Testis (tissue), 2 donors: ENCODE results near the gene CMPK2.

Experiments
- POLR2A ChIP-seq: fragments of 450-650 bp; IDR thresholded peaks from one replicate; pipeline ENCODE4 v1.6.1; 2017; ENCODE audit warnings: antibody characterized with exemption, mild to moderate bottlenecking, moderate library complexity
- TF ChIP-seq, protein P1 (sequence below), 3 experiments: fragments of 450-650 bp in 2 of 3; fragments of 200-600 bp in 1 of 3; sonication (generic) in 1 of 3; IDR thresholded peaks; one replicate each; pipeline ENCODE4 v1.5.1; 2016 to 2019; ENCODE audit warnings: antibody characterized with exemption in 3 of 3, mild to moderate bottlenecking in 2 of 3, moderate library complexity in 1 of 3

DNA sequence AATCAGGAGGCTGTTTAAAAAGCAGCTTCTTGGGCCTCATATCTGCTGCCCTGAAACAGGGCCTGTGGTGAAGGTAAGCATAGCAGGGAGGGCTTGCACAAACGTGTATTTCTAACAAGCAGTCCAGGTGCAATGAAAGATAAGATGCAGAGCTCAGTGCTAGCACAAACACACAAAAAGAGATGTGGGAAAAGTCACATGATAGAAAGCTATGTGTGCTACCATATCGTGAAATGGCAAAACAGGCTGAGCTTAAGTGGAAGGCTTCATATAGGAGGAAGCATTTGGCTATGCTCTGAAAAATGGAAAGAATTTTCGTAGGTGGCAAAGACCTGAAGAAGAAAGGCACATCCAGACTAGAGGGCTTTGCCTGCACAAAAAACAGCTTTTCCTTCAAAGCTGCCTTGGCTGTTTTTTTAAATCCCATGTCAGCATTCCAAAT lies 22.1 kb upstream of the CMPK2 start:
- TF ChIP-seq, protein P1, sequence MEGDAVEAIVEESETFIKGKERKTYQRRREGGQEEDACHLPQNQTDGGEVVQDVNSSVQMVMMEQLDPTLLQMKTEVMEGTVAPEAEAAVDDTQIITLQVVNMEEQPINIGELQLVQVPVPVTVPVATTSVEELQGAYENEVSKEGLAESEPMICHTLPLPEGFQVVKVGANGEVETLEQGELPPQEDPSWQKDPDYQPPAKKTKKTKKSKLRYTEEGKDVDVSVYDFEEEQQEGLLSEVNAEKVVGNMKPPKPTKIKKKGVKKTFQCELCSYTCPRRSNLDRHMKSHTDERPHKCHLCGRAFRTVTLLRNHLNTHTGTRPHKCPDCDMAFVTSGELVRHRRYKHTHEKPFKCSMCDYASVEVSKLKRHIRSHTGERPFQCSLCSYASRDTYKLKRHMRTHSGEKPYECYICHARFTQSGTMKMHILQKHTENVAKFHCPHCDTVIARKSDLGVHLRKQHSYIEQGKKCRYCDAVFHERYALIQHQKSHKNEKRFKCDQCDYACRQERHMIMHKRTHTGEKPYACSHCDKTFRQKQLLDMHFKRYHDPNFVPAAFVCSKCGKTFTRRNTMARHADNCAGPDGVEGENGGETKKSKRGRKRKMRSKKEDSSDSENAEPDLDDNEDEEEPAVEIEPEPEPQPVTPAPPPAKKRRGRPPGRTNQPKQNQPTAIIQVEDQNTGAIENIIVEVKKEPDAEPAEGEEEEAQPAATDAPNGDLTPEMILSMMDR (IDR thresholded peaks at IDR 0.05), result no peak
- no peak for TF ChIP-seq POLR2A
